Activated CD4-positive, alpha-beta T cell treated with anti-CD3 and anti-CD28 coated beads for 24 hours (primary cell): ENCODE results near the gene PLA2R1.
A peak's percentile ranks its signal among the peaks of the same experiment; 100 is the strongest.

Experiments
- DNase-seq, 2 donors: peaks; one replicate each; pipeline ENCODE4 v3.0.0-alpha.2; 2020; ENCODE audit warnings: low read depth in 2 of 2

PLA2R1 gene

DNA sequence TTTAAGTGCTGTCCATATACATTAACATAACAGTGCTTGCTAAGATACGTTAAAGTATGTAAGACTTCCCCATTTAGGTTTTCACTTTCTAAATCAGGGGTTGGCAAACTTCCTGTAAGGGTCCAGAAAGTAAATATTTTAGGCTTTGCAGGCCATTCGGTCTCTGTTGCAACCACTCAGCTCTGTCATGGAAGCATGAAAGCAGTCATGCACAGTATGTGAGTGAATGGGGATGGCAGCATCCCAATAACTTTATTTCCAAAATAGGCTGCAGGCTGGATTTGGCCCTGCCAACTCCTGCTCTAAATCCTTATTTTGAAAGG, 128.7 kb downstream of the PLA2R1 start:
- no peak for DNase-seq

GRCh38 chr2:159933040-159933726, 129.2 kb downstream of the PLA2R1 start:
- DNase-seq: no peak

- no peak for DNase-seq
Observed at GRCh38 chr2:159926695-159927094, 135.7 kb downstream of the PLA2R1 start.

DNA sequence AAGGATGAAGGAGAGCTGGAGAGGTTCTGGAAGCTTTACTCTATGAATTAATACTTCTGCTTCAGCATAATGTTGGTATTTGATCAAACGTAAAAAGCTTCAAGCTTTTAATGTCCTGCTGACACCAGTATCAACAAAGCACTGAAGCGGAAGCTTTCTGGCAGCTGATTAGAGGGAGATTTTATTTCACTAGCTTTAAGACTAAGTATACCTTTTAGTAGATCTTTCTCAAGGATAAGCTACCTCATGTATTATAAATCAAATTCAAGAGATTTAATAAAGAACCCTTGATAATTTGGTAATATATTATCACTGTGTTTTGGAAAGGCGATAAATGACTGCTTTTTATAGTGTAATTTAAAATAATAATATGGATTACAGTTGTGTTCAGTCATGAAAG, 136.4 kb downstream of the PLA2R1 start:
- no peak for DNase-seq

GRCh38 chr2:159922563-159922962, 139.9 kb downstream of the PLA2R1 start:
- no peak for DNase-seq

DNA sequence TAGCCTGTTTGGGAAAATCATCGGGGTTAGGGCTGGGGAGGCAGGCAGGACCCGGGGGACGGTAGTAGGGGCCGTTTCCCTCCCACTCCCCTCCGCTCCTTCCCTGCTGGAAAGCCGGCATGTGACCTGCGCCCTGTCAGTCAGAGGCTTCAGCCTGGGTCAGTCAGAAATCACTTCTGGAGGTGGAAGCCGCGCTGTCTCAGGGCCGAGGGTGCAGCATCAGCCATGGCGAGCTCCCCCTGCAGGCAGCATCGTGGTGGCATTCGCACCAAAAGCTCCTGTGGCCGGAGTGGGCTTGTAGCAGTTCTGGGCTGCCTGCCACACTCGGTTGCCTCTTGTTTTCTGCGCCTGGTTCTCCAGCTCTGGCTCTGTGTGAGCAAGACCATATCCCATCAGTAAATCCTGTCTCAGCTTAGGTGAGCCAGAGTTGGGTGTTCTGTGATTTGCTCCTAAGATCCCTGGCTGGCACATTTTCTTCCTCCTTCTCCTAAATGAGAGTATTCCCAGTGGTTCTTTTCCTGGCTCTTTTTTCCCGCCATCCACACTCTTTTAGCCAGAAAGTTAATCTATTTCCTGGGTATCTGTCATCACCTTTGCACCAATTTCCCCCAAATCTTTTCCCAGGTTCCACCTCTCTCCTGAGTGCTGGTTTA, 140.5 kb downstream of the PLA2R1 start:
- DNase-seq: peak; percentile 65 to 80

- DNase-seq: no peak
Observed at GRCh38 chr2:159916511-159916910, 145.9 kb downstream of the PLA2R1 start.

- DNase-seq: no peak
Observed at GRCh38 chr2:159913900-159914299, 148.5 kb downstream of the PLA2R1 start.

DNA sequence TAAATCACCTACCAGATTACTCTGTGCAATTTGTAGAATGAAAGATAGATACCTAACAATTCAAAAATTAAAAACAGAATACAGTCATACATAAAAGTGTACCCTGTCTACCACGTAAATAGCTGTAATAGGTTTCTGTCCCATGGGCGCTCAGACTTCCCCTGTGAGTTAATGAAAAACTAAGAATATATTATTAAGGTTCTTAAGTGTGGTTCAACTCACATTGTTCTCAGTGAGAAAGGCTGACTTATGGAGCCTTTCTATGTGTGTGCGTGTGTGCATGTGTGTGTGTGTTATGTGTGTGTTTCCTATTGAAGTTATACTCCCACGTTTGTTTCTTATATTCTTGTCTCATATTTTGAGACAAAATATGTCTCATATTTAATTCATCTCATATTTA, 149.8 kb downstream of the PLA2R1 start:
- DNase-seq: no peak

GRCh38 chr2:159910951-159911350, 151.5 kb downstream of the PLA2R1 start:
- DNase-seq: no peak

DNA sequence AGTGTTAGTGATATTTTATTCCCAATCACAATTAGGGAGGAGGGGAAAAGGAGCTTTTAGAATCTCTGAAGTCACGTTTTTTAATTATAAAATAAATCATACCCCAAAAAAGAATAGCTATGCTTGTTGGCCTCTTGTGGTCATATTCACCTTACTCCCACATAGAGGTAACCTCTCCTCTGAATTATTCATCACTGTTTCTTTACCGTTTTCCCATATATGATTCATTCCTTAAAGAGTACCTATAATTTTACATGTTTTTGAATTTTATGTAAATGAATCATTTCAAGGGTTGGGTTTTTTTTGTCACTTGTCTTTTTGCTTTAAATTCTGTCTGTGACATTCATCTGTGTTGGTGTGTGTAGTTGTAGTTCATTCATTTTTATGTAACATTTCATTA, 153.8 kb downstream of the PLA2R1 start:
- DNase-seq: no peak

GRCh38 chr2:159907909-159908308, 154.5 kb downstream of the PLA2R1 start:
- DNase-seq: no peak

DNA sequence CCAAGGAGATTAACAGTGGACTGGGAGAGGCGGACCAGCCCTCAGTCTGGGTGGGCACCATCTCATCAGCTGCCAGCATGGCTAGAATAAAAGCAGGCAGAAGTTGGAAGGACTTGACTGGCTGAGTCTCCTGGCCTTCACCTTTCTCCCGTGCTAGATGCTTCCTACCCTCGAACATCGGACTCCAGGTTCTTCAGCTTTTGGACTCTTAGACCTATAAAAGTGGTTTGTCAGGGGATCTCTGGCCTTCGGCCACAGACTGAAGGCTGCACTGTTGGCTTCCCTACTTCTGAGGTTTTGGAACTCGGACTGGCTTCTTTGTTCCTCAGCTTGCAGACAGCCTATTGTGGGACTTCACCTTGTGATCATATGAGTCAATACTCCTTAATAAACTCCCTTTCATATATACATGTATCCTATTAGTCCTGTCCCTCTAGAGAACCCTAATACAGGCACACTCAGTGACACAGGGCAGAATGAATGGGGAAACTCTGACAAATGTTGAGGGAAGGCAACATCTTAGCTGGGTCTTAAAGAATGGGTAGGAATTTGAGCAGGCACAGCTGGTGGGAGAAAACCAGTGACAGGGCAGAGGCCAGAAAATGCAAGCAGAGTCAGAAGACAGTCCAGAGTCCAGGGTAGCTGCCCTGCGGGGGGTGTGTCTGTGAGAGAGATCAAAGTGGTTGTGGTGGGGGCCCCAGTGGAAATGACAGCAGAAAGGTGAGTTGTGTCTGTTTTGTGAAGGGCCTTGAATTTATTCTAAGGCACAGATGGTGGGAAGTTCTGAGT, 156.3 kb downstream of the PLA2R1 start:
- DNase-seq: no peak

DNA sequence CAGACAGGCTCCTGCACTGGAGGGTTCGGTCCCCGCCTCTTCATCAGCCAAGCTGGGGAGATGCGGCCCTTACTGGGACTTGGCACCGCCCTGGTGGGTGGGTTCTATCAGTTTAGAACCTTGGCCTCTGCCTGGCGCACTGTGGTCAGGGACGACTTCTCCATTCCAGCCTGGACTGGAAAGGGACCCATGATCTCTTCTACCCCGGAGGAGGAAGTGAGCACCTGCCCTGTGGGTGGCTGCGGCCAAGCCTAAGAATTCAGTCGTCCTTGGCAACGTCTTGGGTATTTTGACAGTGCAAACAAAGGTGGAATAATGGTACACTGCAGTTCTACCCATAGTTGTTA, 157.5 kb downstream of the PLA2R1 start:
- no peak for DNase-seq

GRCh38 chr2:159904127-159904958, 158.1 kb downstream of the PLA2R1 start, which contains the start of gene LY75:
Gene LY75 (minus strand): TSS chr2:159904756.
- peak; percentile 59 to 68 for DNase-seq

DNA sequence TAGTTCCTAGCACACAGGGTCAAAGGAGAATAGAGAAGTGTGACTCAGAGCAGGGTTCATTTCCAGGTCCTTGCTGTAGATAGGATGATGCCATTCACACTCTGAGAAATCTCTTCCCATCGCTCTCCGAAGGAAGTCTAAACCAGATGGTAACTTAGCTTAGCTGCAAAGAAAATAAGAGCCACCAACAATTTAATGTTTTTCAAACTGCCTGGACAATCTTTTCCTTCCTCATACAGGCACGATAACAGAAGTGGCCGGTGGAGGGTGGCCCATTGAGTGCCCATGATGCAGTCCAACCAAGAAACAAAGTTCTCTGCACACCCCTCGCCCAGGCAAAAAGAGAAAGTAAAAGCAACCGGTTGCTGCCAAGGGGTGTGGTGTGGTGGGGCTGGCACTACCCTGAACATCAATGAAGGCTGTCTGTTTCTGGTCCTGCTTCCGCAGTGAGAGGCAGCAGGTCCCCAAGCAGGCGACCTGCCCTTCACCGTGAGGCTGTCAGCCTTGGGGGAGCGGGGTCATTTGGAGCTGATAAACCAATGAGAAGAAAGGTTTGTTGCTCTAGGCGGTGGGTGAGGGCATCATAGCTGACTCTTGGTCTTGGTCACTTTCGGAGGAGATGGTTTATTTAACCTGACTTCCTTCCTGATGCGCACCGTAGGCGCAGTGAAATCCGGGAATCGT, 158.8 kb downstream of the PLA2R1 start:
- peak in 1 of 2 donors; percentile 29 for DNase-seq

DNA sequence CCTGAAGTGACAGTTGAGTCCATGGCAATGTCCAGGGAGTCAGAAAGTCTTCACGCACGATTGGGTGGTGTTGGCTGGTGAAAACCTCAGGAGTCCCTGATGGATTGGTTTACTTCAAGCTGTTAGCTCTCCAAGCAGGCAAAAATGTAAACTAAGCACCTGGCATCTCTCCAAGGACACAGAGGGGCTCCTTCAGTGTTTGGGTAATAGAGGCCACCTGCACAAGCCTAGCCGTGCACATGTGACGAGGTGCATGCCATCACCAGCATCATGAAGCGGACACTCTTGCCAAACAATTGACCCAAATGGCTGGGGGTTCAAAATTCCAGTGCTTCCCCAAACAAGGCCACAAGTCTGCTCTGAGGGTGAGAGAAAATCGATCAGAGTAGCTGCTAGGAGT, 159.7 kb downstream of the PLA2R1 start:
- no peak for DNase-seq

GRCh38 chr2:159900343-159900742, 162.1 kb downstream of the PLA2R1 start:
- DNase-seq: no peak

- DNase-seq: no peak
Observed at GRCh38 chr2:159898441-159898840, 164.0 kb downstream of the PLA2R1 start.

GRCh38 chr2:159897720-159898119, 164.7 kb downstream of the PLA2R1 start:
- no peak for DNase-seq

- no peak for DNase-seq
Observed at GRCh38 chr2:159897081-159897480, 165.3 kb downstream of the PLA2R1 start.
